PC-3 (cell line): ENCODE measurements around the gene NAGS.

Experiments used
- CTCF ChIP-seq: fragments of 300-600 bp; sonication (generic); conservative IDR thresholded peaks from 2 replicates; pipeline ENCODE4 v1.5.1; 2017; ENCODE audit warnings: antibody characterized with exemption, low read depth, mild to moderate bottlenecking, low read length
- EZH2 ChIP-seq: fragments of 300-600 bp; sonication (generic); IDR thresholded peaks from one replicate; pipeline ENCODE4 v1.6.1; 2017; ENCODE audit warnings: antibody characterized with exemption, mild to moderate bottlenecking, low read length; ENCODE audit not compliant: unreplicated experiment

- TF ChIP-seq CTCF = no peak
- no peak for TF ChIP-seq EZH2
Measured at GRCh38 chr17:44023545-44024270, 19.3 kb downstream of the NAGS start.
